ENCODE results near the gene PLCE1. TPM values are rescaled to one million over a fixed set of nuclear protein-coding genes. Genes with fewer than 3 reads are reported as not detected.

PLCE1 gene
- total and polyA plus RNA-seq, 2 donors from 2014 or later, result 5.9 to 8.7 TPM

- no peaks in the 10 kb centered on the region for H3K36me3 ChIP-seq (ENCODE audit: control insufficient read depth in 2 of 3, insufficient read depth in 3 of 3, low read length in 3 of 3)
- FAIRE-seq (no peak), DNase-seq (no peak)
- H3K9me3 ChIP-seq (ENCODE audit: control insufficient read depth in 2 of 3, insufficient read depth in 1 of 3, low read length in 3 of 3), result no peaks in the 10 kb centered on the region
- no peak overlapping the region for H3K4me3 ChIP-seq (ENCODE audit: low read length in 3 of 3)
- intact Hi-C loops (cut with DNase I), result no loop called here
- no peak for TF ChIP-seq CTCF (IDR thresholded peaks at IDR 0.05; ENCODE audit: borderline replicate concordance, extremely low read depth, insufficient read depth)
- H3K27ac ChIP-seq (ENCODE audit: low read depth in 2 of 2, low read length in 2 of 2), result no peak overlapping the region
- H3K4me1 ChIP-seq (ENCODE audit: control insufficient read depth in 2 of 3, insufficient read depth in 2 of 3, low read depth in 1 of 3, low read length in 3 of 3), result no peaks in the 10 kb centered on the region
- no peaks in the 10 kb centered on the region for H3K27me3 ChIP-seq (ENCODE audit: control insufficient read depth, insufficient read depth, low read length)
- no peak overlapping the region for H3K9ac ChIP-seq (ENCODE audit: low read length in 3 of 3)
These were observed 2.8 kb downstream of the PLCE1 start for GRCh38 chr10:93996551-93996950.

GRCh38 chr10:93997546-93997945, 3.8 kb downstream of the PLCE1 start:
- intact Hi-C loops (cut with DNase I), result no loop called here
- FAIRE-seq, result no peak
- TF ChIP-seq CTCF (IDR thresholded peaks at IDR 0.05; ENCODE audit: borderline replicate concordance, extremely low read depth, insufficient read depth), result no peak

GRCh38 chr10:93999401-93999851, 5.7 kb downstream of the PLCE1 start:
- intact Hi-C loops (cut with DNase I), result no loop called here
- no peak for FAIRE-seq

More at GRCh38 chr10:93997546-93997945, 3.8 kb downstream of the PLCE1 start:
- no peak overlapping the region for H3K9ac ChIP-seq (ENCODE audit: low read length in 3 of 3)
- H3K27ac ChIP-seq (ENCODE audit: low read depth in 2 of 2, low read length in 2 of 2), result no peak overlapping the region
- no peaks in the 10 kb centered on the region for H3K36me3 ChIP-seq (ENCODE audit: control insufficient read depth in 2 of 3, insufficient read depth in 3 of 3, low read length in 3 of 3)
- H3K4me3 ChIP-seq (ENCODE audit: low read length in 3 of 3), result no peak overlapping the region
- H3K4me1 ChIP-seq (ENCODE audit: control insufficient read depth in 2 of 3, insufficient read depth in 2 of 3, low read depth in 1 of 3, low read length in 3 of 3), result no peaks in the 10 kb centered on the region
- DNase-seq, result no peak
- no peaks in the 10 kb centered on the region for H3K27me3 ChIP-seq (ENCODE audit: control insufficient read depth, insufficient read depth, low read length)
- H3K9me3 ChIP-seq (ENCODE audit: control insufficient read depth in 2 of 3, insufficient read depth in 1 of 3, low read length in 3 of 3), result no peaks in the 10 kb centered on the region

More at GRCh38 chr10:93999401-93999851, 5.7 kb downstream of the PLCE1 start:
- Histone ChIP-seq H3K4me3 (ENCODE audit: low read length in 3 of 3) (no peak overlapping the region), H3K36me3 (ENCODE audit: control insufficient read depth in 2 of 3, insufficient read depth in 3 of 3, low read length in 3 of 3) (no peaks in the 10 kb centered on the region), H3K27ac (ENCODE audit: low read depth in 2 of 2, low read length in 2 of 2) (no peak overlapping the region), H3K4me1 (ENCODE audit: control insufficient read depth in 2 of 3, insufficient read depth in 2 of 3, low read depth in 1 of 3, low read length in 3 of 3) (no peaks in the 10 kb centered on the region), H3K9me3 (ENCODE audit: control insufficient read depth in 2 of 3, insufficient read depth in 1 of 3, low read length in 3 of 3) (no peaks in the 10 kb centered on the region), H3K9ac (ENCODE audit: low read length in 3 of 3) (no peak overlapping the region), H3K27me3 (ENCODE audit: control insufficient read depth, insufficient read depth, low read length) (no peaks in the 10 kb centered on the region)
- peak in 3 of 5 donors; percentile 43 to 63 (median 44) for DNase-seq
- TF ChIP-seq CTCF (IDR thresholded peaks at IDR 0.05; ENCODE audit: borderline replicate concordance, extremely low read depth, insufficient read depth), result no peak
